Bronchial epithelial cell (primary cell): Measurements from ENCODE around the gene IARS2. TPM values are rescaled to one million over a fixed set of nuclear protein-coding genes. Genes with fewer than 3 reads are reported as not detected.

Experiments
- DNase-seq: peaks from one replicate; pipeline ENCODE4 v3.0.0-alpha.2; 2010; ENCODE audit warnings: low read depth
- FAIRE-seq: peaks from 2 replicates; lab custom pipeline; 2011; peaks lifted over from hg19 to GRCh38; lab: Jason Lieb, UNC
- H3K27me3 ChIP-seq: 2 replicates; pipeline ENCODE4 v1.5.1; 2011; ENCODE audit warnings: low read length; ENCODE audit not compliant: control insufficient read depth, insufficient read depth
- H3K36me3 ChIP-seq: 2 replicates; pipeline ENCODE4 v1.5.1; 2011; ENCODE audit warnings: low read length; ENCODE audit not compliant: control insufficient read depth, insufficient read depth
- H3K4me3 ChIP-seq: 2 replicates; pipeline ENCODE4 v1.5.1; 2011; ENCODE audit warnings: mild to moderate bottlenecking, low read depth, low read length, control low read depth
- total RNA-seq: library from RNA; depleted of rRNA; stranded (reverse); fragments of >200 nt; gene quantifications from 2 replicates; pipeline ENCODE4 v1.2.1, GENCODE V29; 2014
- TF ChIP-seq, protein P1 (sequence below): IDR thresholded peaks from 2 replicates; pipeline ENCODE4 v1.5.1; 2011; ENCODE audit warnings: mild to moderate bottlenecking, moderate library complexity, low read length, control low read depth, inconsistent platforms; ENCODE audit not compliant: insufficient read depth, severe bottlenecking

Gene IARS2
- 107 and 113 TPM in 2 replicates for total RNA-seq

DNA sequence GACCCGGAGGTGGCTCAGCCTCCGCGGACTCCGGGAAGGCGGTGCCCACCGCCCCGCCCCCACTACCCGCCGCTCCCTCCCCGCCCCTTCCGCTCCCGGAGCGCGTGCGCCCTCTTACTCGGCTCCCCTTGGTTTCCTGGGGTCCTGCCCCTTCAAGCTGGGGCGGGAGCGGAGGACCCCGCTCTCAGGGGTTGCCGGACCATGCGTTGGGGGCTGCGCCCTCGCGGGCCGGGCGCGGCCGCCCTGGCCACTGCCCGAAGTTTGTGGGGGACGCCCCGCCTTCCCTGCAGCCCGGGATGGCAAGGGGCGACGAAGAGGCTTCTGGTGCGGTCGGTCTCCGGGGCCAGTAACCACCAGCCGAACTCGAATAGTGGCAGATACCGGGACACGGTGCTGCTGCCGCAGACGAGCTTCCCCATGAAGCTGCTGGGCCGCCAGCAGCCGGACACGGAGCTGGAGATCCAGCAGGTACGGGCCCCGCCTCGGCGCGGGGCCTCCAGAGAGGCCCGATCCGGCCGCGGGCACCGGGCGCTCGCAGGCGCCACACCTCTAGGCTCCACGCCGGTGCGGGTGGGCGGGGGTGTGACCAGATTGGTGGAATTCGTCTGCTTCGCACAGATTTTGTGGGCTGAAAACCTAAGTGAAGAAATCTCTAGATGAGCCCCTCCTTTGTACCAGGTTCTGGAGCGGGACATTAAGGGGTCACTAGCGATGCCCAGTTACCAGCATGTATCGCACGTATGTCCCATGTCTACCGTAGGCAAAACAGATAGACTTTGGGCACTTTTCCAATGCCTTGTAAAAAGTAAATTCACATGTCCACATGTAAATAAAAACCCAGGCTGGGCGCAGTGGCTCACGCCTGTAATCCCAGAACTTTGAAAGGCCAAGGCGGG, at the start of gene IARS2:
Gene IARS2 (plus strand): TSS at position 117 of the 896 bp plus-strand sequence. CDS start 85 bp downstream, at position 202.
- Histone ChIP-seq H3K36me3 (peaks cover 5% of the 10 kb centered on the region), H3K27me3 (no peaks in the 10 kb centered on the region), H3K4me3 (peak within 1 kb of the TSS; percentile 69)
- FAIRE-seq (no peak), DNase-seq (peak; percentile 57)
- TF ChIP-seq, protein P1, sequence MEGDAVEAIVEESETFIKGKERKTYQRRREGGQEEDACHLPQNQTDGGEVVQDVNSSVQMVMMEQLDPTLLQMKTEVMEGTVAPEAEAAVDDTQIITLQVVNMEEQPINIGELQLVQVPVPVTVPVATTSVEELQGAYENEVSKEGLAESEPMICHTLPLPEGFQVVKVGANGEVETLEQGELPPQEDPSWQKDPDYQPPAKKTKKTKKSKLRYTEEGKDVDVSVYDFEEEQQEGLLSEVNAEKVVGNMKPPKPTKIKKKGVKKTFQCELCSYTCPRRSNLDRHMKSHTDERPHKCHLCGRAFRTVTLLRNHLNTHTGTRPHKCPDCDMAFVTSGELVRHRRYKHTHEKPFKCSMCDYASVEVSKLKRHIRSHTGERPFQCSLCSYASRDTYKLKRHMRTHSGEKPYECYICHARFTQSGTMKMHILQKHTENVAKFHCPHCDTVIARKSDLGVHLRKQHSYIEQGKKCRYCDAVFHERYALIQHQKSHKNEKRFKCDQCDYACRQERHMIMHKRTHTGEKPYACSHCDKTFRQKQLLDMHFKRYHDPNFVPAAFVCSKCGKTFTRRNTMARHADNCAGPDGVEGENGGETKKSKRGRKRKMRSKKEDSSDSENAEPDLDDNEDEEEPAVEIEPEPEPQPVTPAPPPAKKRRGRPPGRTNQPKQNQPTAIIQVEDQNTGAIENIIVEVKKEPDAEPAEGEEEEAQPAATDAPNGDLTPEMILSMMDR, result no peak

GRCh38 chr1:220044678-220045355, 49.1 kb upstream of the IARS2 start:
- H3K4me3 ChIP-seq, result peak overlapping the region; percentile 100
- H3K27me3 ChIP-seq, result no peaks in the 10 kb centered on the region
- FAIRE-seq, result no peak
- H3K36me3 ChIP-seq, result peaks cover 1% of the 10 kb centered on the region
- TF ChIP-seq, protein P1, result no peak
- no peak for DNase-seq

GRCh38 chr1:220045356-220046051, 48.4 kb upstream of the IARS2 start:
- FAIRE-seq (no peak), DNase-seq (peak; percentile 20)
- H3K27me3 ChIP-seq, result no peaks in the 10 kb centered on the region
- TF ChIP-seq, protein P1, result no peak
- peaks cover 1% of the 10 kb centered on the region for H3K36me3 ChIP-seq
- peak overlapping the region; percentile 100 for H3K4me3 ChIP-seq

GRCh38 chr1:220046052-220046930, 47.6 kb upstream of the IARS2 start, which contains the start of gene EPRS1:
TSS of gene EPRS1 (minus strand) at chr1:220046505. CDS start at chr1:220046388, 117 bp downstream.
- H3K27me3 ChIP-seq, result no peaks in the 10 kb centered on the region
- H3K4me3 ChIP-seq, result peak within 1 kb of the TSS; percentile 100
- FAIRE-seq, result peak; percentile 7
- TF ChIP-seq, protein P1, result peak; percentile 79
- peaks cover 1% of the 10 kb centered on the region for H3K36me3 ChIP-seq
- peak; percentile 96 for DNase-seq

DNA sequence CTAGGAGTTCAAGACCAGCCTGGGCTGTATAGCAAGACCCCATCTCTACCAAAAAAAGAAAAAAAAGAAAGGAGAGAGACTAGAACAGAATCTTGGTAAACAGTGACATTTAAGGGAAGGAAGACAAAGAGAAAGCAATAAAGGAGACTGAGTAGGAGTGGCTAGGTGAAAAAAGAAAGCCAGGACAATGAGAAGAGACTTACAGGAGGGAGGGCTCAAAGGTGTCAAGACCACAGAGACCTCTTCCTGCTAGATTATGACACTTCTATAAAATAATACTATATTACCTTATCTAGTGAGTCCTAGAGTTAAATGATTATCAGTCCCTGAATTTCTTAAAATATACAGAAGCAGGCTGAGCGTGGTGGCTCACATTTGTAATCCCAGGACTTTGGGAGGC, 37.6 kb upstream of the IARS2 start:
- Histone ChIP-seq H3K4me3 (no peak overlapping the region), H3K27me3 (no peaks in the 10 kb centered on the region), H3K36me3 (no peaks in the 10 kb centered on the region)
- FAIRE-seq (no peak), DNase-seq (no peak)
- TF ChIP-seq, protein P1, result no peak
